ENCODE data around the gene TSEN15. TPM values are rescaled to one million over a fixed set of nuclear protein-coding genes. Genes with fewer than 3 reads are reported as not detected.

TSEN15 gene
- total and polyA plus RNA-seq, 12 donors: 16.3 to 55.1 (median 27.8) TPM

DNA sequence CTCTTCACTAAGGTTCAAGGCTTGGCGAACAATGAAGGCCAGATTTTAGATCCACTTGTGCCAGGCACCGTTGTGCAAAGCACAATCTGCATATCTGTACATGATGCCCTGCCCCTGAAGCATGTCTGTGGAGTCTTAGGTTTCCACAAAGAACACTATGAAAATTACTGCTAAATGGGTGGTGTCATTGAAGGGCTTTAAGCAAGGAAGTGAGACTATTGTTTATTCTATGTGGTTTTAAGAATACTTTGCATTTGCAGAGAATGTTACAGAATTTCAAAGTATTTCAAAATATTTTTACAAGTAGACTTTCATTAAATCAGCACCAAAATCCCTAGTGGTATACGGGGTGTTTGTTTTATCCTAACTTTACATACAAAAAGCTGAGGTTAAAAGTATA is 8.8 kb downstream of the TSEN15 start:
- intact Hi-C loops (cut with DNase I): no loop called here
- Histone ChIP-seq H3K4me3 (no peak overlapping the region), H3K4me1 (replicated peaks in 1 of 2) (peaks cover 0 to 7% of the 10 kb centered on the region in 2 donors), H3K9me3 (replicated peaks in 1 of 3) (no peaks in the 10 kb centered on the region), H3K27me3 (no peaks in the 10 kb centered on the region), H3K27ac (no peak overlapping the region), H3K36me3 (replicated peaks in 1 of 2) (no peaks in the 10 kb centered on the region)
- no peak for TF ChIP-seq POLR2A (IDR thresholded peaks at IDR 0.05)
- TF ChIP-seq, protein P1, sequence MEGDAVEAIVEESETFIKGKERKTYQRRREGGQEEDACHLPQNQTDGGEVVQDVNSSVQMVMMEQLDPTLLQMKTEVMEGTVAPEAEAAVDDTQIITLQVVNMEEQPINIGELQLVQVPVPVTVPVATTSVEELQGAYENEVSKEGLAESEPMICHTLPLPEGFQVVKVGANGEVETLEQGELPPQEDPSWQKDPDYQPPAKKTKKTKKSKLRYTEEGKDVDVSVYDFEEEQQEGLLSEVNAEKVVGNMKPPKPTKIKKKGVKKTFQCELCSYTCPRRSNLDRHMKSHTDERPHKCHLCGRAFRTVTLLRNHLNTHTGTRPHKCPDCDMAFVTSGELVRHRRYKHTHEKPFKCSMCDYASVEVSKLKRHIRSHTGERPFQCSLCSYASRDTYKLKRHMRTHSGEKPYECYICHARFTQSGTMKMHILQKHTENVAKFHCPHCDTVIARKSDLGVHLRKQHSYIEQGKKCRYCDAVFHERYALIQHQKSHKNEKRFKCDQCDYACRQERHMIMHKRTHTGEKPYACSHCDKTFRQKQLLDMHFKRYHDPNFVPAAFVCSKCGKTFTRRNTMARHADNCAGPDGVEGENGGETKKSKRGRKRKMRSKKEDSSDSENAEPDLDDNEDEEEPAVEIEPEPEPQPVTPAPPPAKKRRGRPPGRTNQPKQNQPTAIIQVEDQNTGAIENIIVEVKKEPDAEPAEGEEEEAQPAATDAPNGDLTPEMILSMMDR (IDR thresholded peaks at IDR 0.05): no peak
- WGBS, 4 donors: 94 to 97% (median 95%) methylated on average over 3 of the region's 3 CpGs
- no peak for DNase-seq

DNA sequence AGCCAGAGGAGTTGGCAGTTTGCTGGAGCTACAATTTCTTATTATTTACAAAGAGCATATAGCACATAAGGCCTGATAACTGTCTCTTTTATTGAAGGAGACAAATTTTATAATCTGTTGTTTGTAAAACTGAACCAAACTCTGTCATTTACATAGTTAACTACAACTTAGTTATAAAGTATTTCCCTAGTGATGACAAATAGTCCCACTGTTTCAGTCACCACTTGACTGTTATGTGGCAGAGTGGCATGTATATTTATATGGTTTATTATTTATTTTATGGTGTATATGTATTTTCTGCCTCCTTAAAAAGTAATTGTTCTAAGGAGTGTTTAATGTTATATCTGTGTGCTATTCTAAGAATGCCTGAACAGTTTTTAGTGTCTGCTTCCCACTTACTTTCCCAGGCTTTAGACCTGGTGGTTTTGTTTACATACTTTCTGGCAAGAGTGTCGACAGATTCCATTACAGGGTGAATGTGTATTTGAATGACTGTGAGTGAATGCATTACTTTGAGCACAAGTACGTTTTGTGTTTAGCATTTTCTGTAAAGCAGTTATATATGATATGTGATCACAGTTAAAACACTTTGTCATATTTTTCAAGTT is 10.0 kb downstream of the TSEN15 start:
- 83 to 91% (median 88%) methylated on average over 2 of the region's 2 CpGs for WGBS, 4 donors

DNA sequence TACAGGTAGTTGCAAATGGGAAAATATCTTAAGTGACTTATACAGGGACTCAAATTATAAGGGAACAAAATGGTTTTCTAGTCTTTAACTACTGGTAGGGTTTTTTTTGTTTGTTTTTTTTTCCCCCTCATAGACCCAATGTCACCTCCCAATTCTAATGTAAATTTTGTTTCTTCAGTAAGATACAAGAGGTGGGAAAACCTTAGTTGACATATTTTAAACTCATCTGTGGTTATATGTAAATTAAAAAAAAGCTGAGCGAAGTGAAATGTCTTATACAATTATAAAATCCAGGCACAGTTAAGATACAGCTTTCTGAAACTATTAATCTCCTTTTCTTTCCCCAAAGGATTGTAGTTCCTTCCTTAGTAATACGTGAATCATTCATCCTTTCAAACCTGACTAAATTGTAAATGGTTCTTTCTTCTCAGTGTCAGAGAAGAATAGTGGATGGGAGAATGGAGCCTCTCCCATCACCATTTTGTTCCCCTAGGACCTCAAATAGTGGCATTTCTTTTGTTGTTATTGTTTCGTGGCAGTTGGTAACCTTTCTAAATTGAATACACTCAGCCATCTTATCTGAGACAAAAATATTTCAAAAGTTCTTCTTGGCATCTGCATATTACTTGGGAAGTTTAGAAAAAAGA is 11.2 kb downstream of the TSEN15 start:
- no peak for TF ChIP-seq POLR2A (IDR thresholded peaks at IDR 0.05)
- TF ChIP-seq, protein P1 (IDR thresholded peaks at IDR 0.05): no peak
- no peak overlapping the region for H3K27ac ChIP-seq
- H3K9me3 ChIP-seq (replicated peaks in 1 of 3): no peaks in the 10 kb centered on the region
- no peaks in the 10 kb centered on the region for H3K27me3 ChIP-seq
- H3K36me3 ChIP-seq (replicated peaks in 1 of 2): no peaks in the 10 kb centered on the region
- intact Hi-C loops (cut with DNase I): no loop called here
- no peak overlapping the region for H3K4me3 ChIP-seq
- no peaks in the 10 kb centered on the region for H3K4me1 ChIP-seq (replicated peaks in 1 of 2)
- no peak for DNase-seq
- 89 to 96% (median 93%) methylated on average over 3 of the region's 3 CpGs for WGBS, 4 donors

More for the DNA sequence above, 10.0 kb downstream of the TSEN15 start:
- TF ChIP-seq POLR2A (IDR thresholded peaks at IDR 0.05): no peak
- TF ChIP-seq, protein P1 (IDR thresholded peaks at IDR 0.05): no peak
- Histone ChIP-seq H3K36me3 (replicated peaks in 1 of 2) (no peaks in the 10 kb centered on the region), H3K27ac (no peak overlapping the region), H3K9me3 (replicated peaks in 1 of 3) (no peaks in the 10 kb centered on the region), H3K4me1 (replicated peaks in 1 of 2) (peaks cover 0 to 6% of the 10 kb centered on the region in 2 donors), H3K4me3 (no peak overlapping the region), H3K27me3 (no peaks in the 10 kb centered on the region)
- intact Hi-C loops (cut with DNase I): no loop called here
- no peak for DNase-seq

DNA sequence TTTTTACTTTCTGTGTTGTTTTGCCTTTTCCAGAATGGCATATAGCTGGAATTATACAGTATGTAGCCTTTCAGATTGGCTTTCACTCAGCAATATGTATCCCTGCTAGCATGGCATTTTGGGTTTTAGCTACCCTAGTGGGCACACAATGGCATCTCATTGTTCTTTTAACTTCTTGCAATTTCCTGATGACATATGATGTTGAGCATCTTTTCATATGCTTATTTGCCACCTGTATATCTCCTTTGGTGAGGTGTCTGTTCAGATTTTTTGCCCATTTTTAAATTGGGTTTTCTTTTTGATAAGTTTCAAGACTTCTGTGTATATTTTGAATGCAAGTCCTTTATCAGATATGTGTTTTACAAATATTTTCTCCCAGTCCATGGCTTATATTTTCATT is 14.0 kb downstream of the TSEN15 start:
- intact Hi-C loops (cut with DNase I): no loop called here
- TF ChIP-seq POLR2A (IDR thresholded peaks at IDR 0.05): no peak
- TF ChIP-seq, protein P1 (IDR thresholded peaks at IDR 0.05): no peak
- H3K4me3 ChIP-seq: no peak overlapping the region

More for the DNA sequence above, 14.0 kb downstream of the TSEN15 start:
- Histone ChIP-seq H3K4me1 (replicated peaks in 1 of 2) (no peaks in the 10 kb centered on the region), H3K36me3 (replicated peaks in 1 of 2) (no peaks in the 10 kb centered on the region), H3K27me3 (no peaks in the 10 kb centered on the region), H3K9me3 (replicated peaks in 1 of 3) (no peaks in the 10 kb centered on the region), H3K27ac (no peak overlapping the region)
- no peak for DNase-seq
